Measurements from ENCODE around the gene OTOP2.

The OTOP2 gene

DNA sequence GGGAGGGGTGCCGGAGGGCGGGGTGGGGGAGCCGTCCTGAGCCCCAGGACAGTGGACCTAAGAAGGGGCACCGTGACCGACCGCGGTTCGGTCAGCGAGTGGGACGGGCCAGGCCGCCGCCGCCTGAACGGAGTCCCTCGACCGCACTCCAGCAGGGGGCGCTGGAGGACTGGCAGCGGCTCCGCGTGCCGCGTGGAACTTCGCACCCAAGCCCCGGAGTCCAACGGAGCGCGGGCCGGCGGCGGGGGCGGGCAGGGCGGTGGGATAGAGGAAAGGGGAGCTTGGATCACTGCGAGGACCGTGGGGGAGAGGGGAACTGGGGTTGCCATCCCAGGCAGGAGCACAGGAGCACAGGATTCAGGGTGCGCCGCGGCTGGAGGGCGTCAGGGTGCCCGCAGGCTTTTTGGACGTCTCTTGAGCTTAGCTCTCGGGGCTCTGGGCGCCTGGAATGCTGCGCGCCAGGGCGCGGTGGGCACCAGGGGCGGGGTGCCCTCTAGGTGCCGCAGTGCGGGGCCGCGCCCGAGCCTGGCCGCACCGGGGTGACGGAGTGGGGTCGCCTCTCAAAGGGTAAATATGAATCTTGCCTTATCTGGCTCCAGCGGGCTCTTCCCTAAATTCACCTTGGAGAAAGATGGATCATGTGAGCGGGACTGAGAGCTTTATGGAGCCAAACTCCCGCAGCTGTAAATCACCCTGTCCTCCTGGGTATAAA, 379 bp upstream of the OTOP2 start (continued):
- TF ChIP-seq ZEB2 (tag by site-specific recombination; IDR thresholded peaks at IDR 0.05) (peak; percentile 63; the same call in 1 of the 2 replicates), ZNF184 (tag by site-specific recombination; IDR thresholded peaks at IDR 0.05) (no peak), ZNF501 (tag by site-specific recombination; IDR thresholded peaks at IDR 0.05) (0 out of 2 replicates have a peak, but pooled peaks have one; percentile 50), MYNN (tag by site-specific recombination; IDR thresholded peaks at IDR 0.05; ENCODE audit: borderline replicate concordance) (no peak), REPIN1 (tag by site-specific recombination; IDR thresholded peaks at IDR 0.05; ENCODE audit: low read depth) (no peak), ZBTB17 (tag by site-specific recombination; IDR thresholded peaks at IDR 0.05) (peak; percentile 23; the same call in 1 of the 2 replicates), ZNF416 (tag by site-specific recombination; IDR thresholded peaks at IDR 0.05) (no peak), ZNF394 (tag by site-specific recombination; IDR thresholded peaks at IDR 0.05; ENCODE audit: borderline replicate concordance) (peak; percentile 28; the same call in 1 of the 2 replicates)
- TF ChIP-seq, protein P1, sequence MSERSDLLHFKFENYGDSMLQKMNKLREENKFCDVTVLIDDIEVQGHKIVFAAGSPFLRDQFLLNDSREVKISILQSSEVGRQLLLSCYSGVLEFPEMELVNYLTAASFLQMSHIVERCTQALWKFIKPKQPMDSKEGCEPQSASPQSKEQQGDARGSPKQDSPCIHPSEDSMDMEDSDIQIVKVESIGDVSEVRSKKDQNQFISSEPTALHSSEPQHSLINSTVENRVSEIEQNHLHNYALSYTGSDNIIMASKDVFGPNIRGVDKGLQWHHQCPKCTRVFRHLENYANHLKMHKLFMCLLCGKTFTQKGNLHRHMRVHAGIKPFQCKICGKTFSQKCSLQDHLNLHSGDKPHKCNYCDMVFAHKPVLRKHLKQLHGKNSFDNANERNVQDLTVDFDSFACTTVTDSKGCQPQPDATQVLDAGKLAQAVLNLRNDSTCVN (tag by site-specific recombination; optimal IDR thresholded peaks at IDR 0.05), result peak; percentile 58

DNA sequence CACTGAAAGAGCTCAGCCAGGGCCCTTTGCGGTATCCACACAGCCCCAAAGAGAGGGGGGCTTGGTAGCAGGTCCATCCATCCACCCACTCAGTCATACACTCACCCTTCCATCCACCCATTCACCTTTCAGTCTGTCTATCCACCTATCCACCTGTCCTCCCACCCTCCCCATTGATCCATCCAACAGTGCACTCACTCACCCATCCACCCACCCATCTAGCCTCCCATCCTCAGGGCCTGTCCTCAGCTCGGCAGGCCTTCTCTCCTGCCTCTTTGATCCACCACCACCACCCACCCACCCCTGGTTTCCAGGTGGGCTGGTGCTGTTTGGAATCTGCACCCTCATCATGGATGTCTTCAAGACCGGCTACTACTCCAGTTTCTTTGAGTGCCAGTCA, 1.2 kb downstream of the OTOP2 start:
- peak; percentile 93 for TF ChIP-seq EGR2 (tag by site-specific recombination; IDR thresholded peaks at IDR 0.05; ENCODE audit: low read depth)
- TF ChIP-seq, protein P2, sequence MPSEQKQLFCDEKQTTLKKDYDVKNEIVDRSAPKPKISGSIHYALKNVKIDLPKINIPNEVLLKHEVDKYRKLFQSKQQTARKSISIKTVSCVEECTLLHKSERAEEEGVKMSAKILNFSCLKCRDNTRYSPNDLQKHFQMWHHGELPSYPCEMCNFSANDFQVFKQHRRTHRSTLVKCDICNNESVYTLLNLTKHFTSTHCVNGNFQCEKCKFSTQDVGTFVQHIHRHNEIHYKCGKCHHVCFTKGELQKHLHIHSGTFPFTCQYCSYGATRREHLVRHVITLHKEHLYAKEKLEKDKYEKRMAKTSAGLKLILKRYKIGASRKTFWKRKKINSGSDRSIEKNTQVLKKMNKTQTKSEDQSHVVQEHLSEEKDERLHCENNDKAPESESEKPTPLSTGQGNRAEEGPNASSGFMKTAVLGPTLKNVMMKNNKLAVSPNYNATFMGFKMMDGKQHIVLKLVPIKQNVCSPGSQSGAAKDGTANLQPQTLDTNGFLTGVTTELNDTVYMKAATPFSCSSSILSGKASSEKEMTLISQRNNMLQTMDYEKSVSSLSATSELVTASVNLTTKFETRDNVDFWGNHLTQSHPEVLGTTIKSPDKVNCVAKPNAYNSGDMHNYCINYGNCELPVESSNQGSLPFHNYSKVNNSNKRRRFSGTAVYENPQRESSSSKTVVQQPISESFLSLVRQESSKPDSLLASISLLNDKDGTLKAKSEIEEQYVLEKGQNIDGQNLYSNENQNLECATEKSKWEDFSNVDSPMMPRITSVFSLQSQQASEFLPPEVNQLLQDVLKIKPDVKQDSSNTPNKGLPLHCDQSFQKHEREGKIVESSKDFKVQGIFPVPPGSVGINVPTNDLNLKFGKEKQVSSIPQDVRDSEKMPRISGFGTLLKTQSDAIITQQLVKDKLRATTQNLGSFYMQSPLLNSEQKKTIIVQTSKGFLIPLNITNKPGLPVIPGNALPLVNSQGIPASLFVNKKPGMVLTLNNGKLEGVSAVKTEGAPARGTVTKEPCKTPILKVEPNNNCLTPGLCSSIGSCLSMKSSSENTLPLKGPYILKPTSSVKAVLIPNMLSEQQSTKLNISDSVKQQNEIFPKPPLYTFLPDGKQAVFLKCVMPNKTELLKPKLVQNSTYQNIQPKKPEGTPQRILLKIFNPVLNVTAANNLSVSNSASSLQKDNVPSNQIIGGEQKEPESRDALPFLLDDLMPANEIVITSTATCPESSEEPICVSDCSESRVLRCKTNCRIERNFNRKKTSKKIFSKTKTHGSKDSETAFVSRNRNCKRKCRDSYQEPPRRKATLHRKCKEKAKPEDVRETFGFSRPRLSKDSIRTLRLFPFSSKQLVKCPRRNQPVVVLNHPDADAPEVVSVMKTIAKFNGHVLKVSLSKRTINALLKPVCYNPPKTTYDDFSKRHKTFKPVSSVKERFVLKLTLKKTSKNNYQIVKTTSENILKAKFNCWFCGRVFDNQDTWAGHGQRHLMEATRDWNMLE (tag by site-specific recombination; conservative IDR thresholded peaks at IDR 0.05; ENCODE audit: low read depth), result no peak
- no peak for TF ChIP-seq ZNF501 (tag by site-specific recombination; IDR thresholded peaks at IDR 0.05)
- 0 out of 2 replicates have a peak, but pooled peaks have one; percentile 13 for TF ChIP-seq ZNF366 (tag by site-specific recombination; conservative IDR thresholded peaks at IDR 0.05)
- TF ChIP-seq, protein P3, sequence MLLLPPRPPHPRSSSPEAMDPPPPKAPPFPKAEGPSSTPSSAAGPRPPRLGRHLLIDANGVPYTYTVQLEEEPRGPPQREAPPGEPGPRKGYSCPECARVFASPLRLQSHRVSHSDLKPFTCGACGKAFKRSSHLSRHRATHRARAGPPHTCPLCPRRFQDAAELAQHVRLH (tag by site-specific recombination; IDR thresholded peaks at IDR 0.05), result no peak
- TF ChIP-seq, protein P4, sequence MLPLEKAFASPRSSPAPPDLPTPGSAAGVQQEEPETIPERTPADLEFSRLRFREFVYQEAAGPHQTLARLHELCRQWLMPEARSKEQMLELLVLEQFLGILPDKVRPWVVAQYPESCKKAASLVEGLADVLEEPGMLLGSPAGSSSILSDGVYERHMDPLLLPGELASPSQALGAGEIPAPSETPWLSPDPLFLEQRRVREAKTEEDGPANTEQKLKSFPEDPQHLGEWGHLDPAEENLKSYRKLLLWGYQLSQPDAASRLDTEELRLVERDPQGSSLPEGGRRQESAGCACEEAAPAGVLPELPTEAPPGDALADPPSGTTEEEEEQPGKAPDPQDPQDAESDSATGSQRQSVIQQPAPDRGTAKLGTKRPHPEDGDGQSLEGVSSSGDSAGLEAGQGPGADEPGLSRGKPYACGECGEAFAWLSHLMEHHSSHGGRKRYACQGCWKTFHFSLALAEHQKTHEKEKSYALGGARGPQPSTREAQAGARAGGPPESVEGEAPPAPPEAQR (tag by site-specific recombination; IDR thresholded peaks at IDR 0.05), result no peak
- TF ChIP-seq HOXA7 (CRISPR knock-in tag; IDR thresholded peaks at IDR 0.05; ENCODE audit: borderline replicate concordance), result no peak
- TF ChIP-seq ZFHX2 (tag by site-specific recombination; conservative IDR thresholded peaks at IDR 0.05), result peak; percentile 88
- no peak for TF ChIP-seq ZBTB8A (tag by site-specific recombination; IDR thresholded peaks at IDR 0.05)
- TF ChIP-seq ZNF585B (tag by site-specific recombination; IDR thresholded peaks at IDR 0.05), result peak; percentile 71
- TF ChIP-seq ZNF747 (tag by site-specific recombination; IDR thresholded peaks at IDR 0.05), result no peak
- no peak for TF ChIP-seq ZNF133 (tag by site-specific recombination; IDR thresholded peaks at IDR 0.05)
- TF ChIP-seq SP2 (tag by site-specific recombination; IDR thresholded peaks at IDR 0.05), result peak; percentile 11; the same call in 1 of the 2 replicates
- Histone ChIP-seq H3K27ac (ENCODE audit: extremely low read depth, low read depth, low read length) (no peak overlapping the region), H3K4me1 (ENCODE audit: control insufficient read depth, insufficient read depth, low read length) (no peaks in the 10 kb centered on the region), H3K9me3 (ENCODE audit: control insufficient read depth, insufficient read depth, low read depth, low read length) (no peaks in the 10 kb centered on the region), H3K36me3 (ENCODE audit: control insufficient read depth in 2 of 2, insufficient read depth in 1 of 2, low read length in 2 of 2) (peaks cover 0 to 2% of the 10 kb centered on the region in 2 experiments; a peak in 1 of 3 replicates), H3K4me3 (ENCODE audit: low read depth, low read length) (no peak overlapping the region)
- ChIA-PET POLR2A (interaction anchor here (0.7 to 1.4 kb wide), 3 partner anchors 47 to 364 kb away, joined by 3 to 4 read pairs (median 3); partner anchors contain the start of genes FDXR and SLC25A19), CTCF (interaction anchor here (0.7 to 6.3 kb wide), 10 partner anchors 12 to 176 kb away, joined by 3 to 69 read pairs (median 3); no protein-coding TSS in a partner anchor)

Data from HEK293 (cell line).